Measurements from ENCODE around the gene SLC1A5.

DNA sequence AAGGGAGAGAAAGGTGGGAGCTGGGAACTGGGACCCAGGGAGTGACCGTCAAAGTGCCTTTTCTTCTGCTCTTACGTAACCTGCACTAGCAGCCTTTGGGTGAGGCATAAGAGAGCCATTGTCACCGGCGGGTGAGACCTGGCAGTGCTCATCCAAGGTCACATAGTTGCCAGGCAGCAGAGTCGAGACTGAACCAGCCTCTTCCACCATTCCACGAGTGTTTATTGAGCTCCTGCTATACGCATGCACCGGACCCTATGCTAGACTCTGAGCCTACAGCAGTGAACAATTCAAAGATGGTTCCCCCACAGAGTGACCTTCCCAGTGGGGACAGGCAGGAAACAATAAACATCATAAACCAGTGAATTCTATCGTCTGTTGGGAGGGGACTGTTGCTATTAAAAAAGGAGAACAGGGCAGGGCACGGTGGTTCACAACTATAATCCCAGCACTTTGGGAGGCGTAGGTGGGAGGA lies 23.5 kb downstream of the SLC1A5 start:
- TF ChIP-seq, protein P1, sequence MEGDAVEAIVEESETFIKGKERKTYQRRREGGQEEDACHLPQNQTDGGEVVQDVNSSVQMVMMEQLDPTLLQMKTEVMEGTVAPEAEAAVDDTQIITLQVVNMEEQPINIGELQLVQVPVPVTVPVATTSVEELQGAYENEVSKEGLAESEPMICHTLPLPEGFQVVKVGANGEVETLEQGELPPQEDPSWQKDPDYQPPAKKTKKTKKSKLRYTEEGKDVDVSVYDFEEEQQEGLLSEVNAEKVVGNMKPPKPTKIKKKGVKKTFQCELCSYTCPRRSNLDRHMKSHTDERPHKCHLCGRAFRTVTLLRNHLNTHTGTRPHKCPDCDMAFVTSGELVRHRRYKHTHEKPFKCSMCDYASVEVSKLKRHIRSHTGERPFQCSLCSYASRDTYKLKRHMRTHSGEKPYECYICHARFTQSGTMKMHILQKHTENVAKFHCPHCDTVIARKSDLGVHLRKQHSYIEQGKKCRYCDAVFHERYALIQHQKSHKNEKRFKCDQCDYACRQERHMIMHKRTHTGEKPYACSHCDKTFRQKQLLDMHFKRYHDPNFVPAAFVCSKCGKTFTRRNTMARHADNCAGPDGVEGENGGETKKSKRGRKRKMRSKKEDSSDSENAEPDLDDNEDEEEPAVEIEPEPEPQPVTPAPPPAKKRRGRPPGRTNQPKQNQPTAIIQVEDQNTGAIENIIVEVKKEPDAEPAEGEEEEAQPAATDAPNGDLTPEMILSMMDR (IDR thresholded peaks at IDR 0.05): no peak
- TF ChIP-seq POLR2A (IDR thresholded peaks at IDR 0.05): no peak

Measured in esophagus squamous epithelium (tissue), 4 donors.